ENCODE measurements around the gene FAM171A2. TPM values are rescaled to one million over a fixed set of nuclear protein-coding genes. Genes with fewer than 3 reads are reported as not detected.

Gene FAM171A2
- total RNA-seq, 1 experiment from 2014 or later = 27.5 TPM

DNA sequence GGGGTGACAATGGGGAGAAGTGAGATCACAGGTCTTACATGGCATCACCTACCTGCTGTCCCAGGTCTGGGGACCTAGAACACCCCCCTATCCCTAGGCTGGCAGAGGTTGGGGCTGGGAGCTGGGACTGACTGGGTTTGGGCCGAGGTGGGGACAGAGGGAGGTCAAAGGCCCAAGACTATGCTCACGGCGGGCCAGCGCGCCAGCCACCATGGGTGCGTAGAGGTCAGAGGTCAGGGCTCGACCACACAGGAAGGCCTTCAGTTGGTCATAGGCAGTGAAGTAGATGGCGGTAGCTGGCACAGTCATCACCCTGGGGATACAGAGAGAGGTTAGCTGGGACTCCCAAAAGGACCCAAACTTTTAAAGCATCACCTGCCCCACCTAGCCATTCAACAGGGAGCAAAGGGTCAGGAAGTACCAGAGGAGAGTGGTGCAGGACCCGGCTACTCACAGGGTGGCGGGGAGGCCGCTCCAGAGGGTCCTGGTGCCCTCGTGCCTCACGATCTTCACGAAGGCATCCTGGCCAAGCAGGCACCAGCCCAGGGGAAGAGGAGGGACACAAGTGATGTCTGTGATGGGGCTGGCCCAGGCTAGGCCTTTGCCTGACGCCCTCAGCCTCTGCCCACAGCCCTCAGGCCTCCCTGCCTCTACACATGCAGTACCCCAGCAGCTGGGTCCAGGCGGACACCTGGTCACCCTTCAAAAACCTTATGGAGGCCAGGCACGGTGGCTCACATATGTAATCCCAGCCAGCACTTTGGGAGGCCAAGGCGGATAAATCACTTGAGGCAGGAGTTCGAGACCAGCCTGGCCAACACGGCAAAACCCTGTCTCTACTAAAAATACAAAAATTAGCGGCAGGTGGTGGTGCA is 42.2 kb downstream of the FAM171A2 start:
- no peaks in the 10 kb centered on the region for H3K27me3 ChIP-seq (ENCODE audit: insufficient read depth, low read length)
- no peak overlapping the region for H2BK12ac ChIP-seq (ENCODE audit: insufficient read length, low read depth, low read length)
- H3K79me1 ChIP-seq (ENCODE audit: insufficient read depth, low read depth, low read length, poor library complexity, severe bottlenecking) = peaks cover 4% of the 10 kb centered on the region
- Mint-ChIP-seq H3K27ac (no peak overlapping the region), H3K9me3 (no peaks in the 10 kb centered on the region), H3K27me3 (ENCODE audit: low read depth) (peaks cover 20% of the 10 kb centered on the region), H3K4me3 (peak overlapping the region in 1 of 2 experiments; percentile 24; a peak in 2 of 5 replicates), H3K4me1 (peaks cover 6 to 13% of the 10 kb centered on the region in 2 experiments; a peak in 3 of 4 replicates), H3K36me3 (ENCODE audit: insufficient read depth in 1 of 3, low read depth in 3 of 3) (peaks cover 20 to 52% (median 31%) of the 10 kb centered on the region in 3 experiments)
- no peak overlapping the region for H2BK15ac ChIP-seq (ENCODE audit: low read depth, low read length)
- H3K14ac ChIP-seq (ENCODE audit: insufficient read depth, low read length) = no peak overlapping the region; the same call in 1 of the 2 replicates
- H4K5ac ChIP-seq (ENCODE audit: insufficient read length, low read depth, low read length) = no peak overlapping the region
- no peak overlapping the region for H3K4me2 ChIP-seq (ENCODE audit: insufficient read depth, insufficient read length, low read length)
- H3K56ac ChIP-seq (ENCODE audit: insufficient read length, low read depth, low read length) = no peak overlapping the region
- no peak overlapping the region for H4K8ac ChIP-seq (replicated peaks; ENCODE audit: insufficient read length, low read depth, low read length)
- H2BK120ac ChIP-seq (ENCODE audit: low read depth, low read length, poor library complexity, severe bottlenecking) = no peak overlapping the region
- H2AFZ ChIP-seq (ENCODE audit: low read length) = no peak overlapping the region
- no peak overlapping the region for H3K18ac ChIP-seq (ENCODE audit: insufficient read length, low read depth, low read length)
- H3K23ac ChIP-seq (ENCODE audit: insufficient read length, low read depth, low read length) = no peak overlapping the region
- H2BK5ac ChIP-seq (ENCODE audit: insufficient read length, low read length) = no peak overlapping the region
- H3K23me2 ChIP-seq (ENCODE audit: insufficient read length, low read depth, low read length, poor library complexity, severe bottlenecking) = peaks cover 14% of the 10 kb centered on the region
- H3T11ph ChIP-seq (ENCODE audit: low read length) = no peak overlapping the region
- H2AK5ac ChIP-seq (ENCODE audit: insufficient read length, low read length) = no peak overlapping the region
- no peak overlapping the region for H4K91ac ChIP-seq (ENCODE audit: insufficient read length, low read depth, low read length)
- DNase-seq = no peak
- no peaks in the 10 kb centered on the region for H3K4me1 ChIP-seq (ENCODE audit: insufficient read depth, low read length)
- H3K9me3 ChIP-seq (ENCODE audit: control insufficient read depth, low read depth, low read length) = no peaks in the 10 kb centered on the region
- no peak overlapping the region for H2BK20ac ChIP-seq (ENCODE audit: low read depth, low read length, poor library complexity, severe bottlenecking)
- no CpG with 5 or more reads among the region's 21 CpGs for WGBS (ENCODE audit: extremely low coverage, insufficient read length, low lambda C conversion rate)
- H3K4ac ChIP-seq (ENCODE audit: low read depth, low read length) = no peak overlapping the region
- TF ChIP-seq, protein P1, sequence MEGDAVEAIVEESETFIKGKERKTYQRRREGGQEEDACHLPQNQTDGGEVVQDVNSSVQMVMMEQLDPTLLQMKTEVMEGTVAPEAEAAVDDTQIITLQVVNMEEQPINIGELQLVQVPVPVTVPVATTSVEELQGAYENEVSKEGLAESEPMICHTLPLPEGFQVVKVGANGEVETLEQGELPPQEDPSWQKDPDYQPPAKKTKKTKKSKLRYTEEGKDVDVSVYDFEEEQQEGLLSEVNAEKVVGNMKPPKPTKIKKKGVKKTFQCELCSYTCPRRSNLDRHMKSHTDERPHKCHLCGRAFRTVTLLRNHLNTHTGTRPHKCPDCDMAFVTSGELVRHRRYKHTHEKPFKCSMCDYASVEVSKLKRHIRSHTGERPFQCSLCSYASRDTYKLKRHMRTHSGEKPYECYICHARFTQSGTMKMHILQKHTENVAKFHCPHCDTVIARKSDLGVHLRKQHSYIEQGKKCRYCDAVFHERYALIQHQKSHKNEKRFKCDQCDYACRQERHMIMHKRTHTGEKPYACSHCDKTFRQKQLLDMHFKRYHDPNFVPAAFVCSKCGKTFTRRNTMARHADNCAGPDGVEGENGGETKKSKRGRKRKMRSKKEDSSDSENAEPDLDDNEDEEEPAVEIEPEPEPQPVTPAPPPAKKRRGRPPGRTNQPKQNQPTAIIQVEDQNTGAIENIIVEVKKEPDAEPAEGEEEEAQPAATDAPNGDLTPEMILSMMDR (conservative IDR thresholded peaks at IDR 0.05) = no peak
- H3K27ac ChIP-seq (ENCODE audit: insufficient read length, low read depth, low read length) = no peak overlapping the region
- H3K9ac ChIP-seq (ENCODE audit: extremely low read depth, insufficient read length, low read length) = no peak overlapping the region
- no peaks in the 10 kb centered on the region for H4K20me1 ChIP-seq (ENCODE audit: control insufficient read depth, insufficient read depth, insufficient read length)
- peaks cover 4% of the 10 kb centered on the region; the same call in 1 of the 2 replicates for H3K79me2 ChIP-seq (ENCODE audit: insufficient read depth, low read length)

All from H9 (cell line).